C4-2B (cell line): Measurements from ENCODE around the gene LMO7.

Experiments used
- ZFX ChIP-seq: fragments of 450-650 bp; IDR thresholded peaks from 2 replicates; pipeline ENCODE4 v1.6.1; 2017
- TF ChIP-seq, protein P1 (sequence below): fragments of 450-650 bp; conservative IDR thresholded peaks from 2 replicates; pipeline ENCODE4 v1.5.1; 2017; ENCODE audit warnings: mild to moderate bottlenecking

DNA sequence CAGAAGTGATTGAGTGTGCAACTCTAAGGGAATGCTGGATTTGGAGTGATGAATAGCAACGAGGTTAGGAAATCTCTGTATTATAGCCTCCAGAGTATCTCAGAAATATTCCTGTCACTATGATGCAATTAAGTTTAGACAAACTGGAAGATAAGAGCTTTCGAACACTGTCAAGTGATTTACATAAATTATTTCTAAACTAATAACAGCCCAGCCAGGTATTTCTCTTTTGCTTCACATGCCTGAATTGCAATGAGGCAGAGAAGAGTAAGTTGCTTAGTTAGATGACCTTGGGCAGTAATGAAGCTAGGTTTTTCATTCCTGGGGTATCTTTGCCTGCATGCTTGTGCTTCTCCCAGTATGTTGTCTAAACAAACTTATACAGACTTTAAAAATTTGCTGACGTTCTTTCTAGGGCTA is 134.5 kb downstream of the LMO7 start:
- TF ChIP-seq, protein P1, sequence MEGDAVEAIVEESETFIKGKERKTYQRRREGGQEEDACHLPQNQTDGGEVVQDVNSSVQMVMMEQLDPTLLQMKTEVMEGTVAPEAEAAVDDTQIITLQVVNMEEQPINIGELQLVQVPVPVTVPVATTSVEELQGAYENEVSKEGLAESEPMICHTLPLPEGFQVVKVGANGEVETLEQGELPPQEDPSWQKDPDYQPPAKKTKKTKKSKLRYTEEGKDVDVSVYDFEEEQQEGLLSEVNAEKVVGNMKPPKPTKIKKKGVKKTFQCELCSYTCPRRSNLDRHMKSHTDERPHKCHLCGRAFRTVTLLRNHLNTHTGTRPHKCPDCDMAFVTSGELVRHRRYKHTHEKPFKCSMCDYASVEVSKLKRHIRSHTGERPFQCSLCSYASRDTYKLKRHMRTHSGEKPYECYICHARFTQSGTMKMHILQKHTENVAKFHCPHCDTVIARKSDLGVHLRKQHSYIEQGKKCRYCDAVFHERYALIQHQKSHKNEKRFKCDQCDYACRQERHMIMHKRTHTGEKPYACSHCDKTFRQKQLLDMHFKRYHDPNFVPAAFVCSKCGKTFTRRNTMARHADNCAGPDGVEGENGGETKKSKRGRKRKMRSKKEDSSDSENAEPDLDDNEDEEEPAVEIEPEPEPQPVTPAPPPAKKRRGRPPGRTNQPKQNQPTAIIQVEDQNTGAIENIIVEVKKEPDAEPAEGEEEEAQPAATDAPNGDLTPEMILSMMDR: no peak
- no peak for TF ChIP-seq ZFX
